ENCODE data around the gene UBE2E2. TPM values are rescaled to one million over a fixed set of nuclear protein-coding genes. Genes with fewer than 3 reads are reported as not detected.
A peak's percentile ranks its signal among the peaks of the same experiment; 100 is the strongest.

The UBE2E2 gene
- total RNA-seq, 1 experiment from 2014 or later = 38.6 TPM

DNA sequence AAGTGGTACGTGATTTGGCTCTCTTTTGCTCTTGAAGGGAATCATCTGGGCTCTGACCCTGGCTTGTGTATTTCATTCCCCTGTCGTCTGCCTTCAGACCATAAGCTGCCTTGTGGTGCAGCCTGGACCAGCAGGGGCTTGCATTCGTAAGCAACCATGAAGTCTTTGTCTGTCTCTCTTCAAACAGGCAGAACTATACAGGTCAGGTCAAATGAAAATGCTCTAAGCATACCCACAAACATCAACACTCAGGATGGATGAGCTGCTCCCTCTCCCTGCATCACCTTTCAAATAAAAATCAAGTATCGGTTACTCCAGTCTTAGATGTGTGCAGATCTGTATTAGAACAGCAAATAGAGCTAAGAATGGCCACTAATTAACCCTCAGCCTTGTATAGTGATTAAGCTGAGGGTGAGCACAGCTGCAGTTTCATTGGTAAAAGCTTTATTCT lies 334.0 kb downstream of the UBE2E2 start:
- H2AFZ ChIP-seq (ENCODE audit: low read length) = no peak overlapping the region
- no peak overlapping the region for H2BK20ac ChIP-seq (ENCODE audit: low read depth, low read length, poor library complexity, severe bottlenecking)
- no peaks in the 10 kb centered on the region for H3K79me1 ChIP-seq (ENCODE audit: insufficient read depth, low read depth, low read length, poor library complexity, severe bottlenecking)
- H3K4me2 ChIP-seq (ENCODE audit: insufficient read depth, insufficient read length, low read length) = no peak overlapping the region
- no peaks in the 10 kb centered on the region for H3K9me3 ChIP-seq (ENCODE audit: control insufficient read depth, low read depth, low read length)
- H3K9ac ChIP-seq (ENCODE audit: extremely low read depth, insufficient read length, low read length) = no peak overlapping the region
- H3K14ac ChIP-seq (ENCODE audit: insufficient read depth, low read length) = no peak overlapping the region; the same call in 1 of the 2 replicates
- H2BK5ac ChIP-seq (ENCODE audit: insufficient read length, low read length) = no peak overlapping the region
- peaks cover 6% of the 10 kb centered on the region; the same call in 1 of the 2 replicates for H3K4me1 ChIP-seq (ENCODE audit: insufficient read depth, low read length)
- no peak overlapping the region for H3K18ac ChIP-seq (ENCODE audit: insufficient read length, low read depth, low read length)
- H3K4me3 Mint-ChIP-seq = no peak overlapping the region
- no peak overlapping the region for H3K56ac ChIP-seq (ENCODE audit: insufficient read length, low read depth, low read length)
- peak; percentile 44 for DNase-seq
- no CpG with 5 or more reads among the region's 4 CpGs for WGBS (ENCODE audit: extremely low coverage, insufficient read length, low lambda C conversion rate)
- no peak overlapping the region for H4K8ac ChIP-seq (replicated peaks; ENCODE audit: insufficient read length, low read depth, low read length)
- no peaks in the 10 kb centered on the region for H3K36me3 Mint-ChIP-seq (ENCODE audit: insufficient read depth in 1 of 3, low read depth in 3 of 3)
- H3K27ac Mint-ChIP-seq = peak overlapping the region; percentile 15 to 74 (median 65); a peak in 5 of 7 replicates
- no peak overlapping the region for H2BK12ac ChIP-seq (ENCODE audit: insufficient read length, low read depth, low read length)
- no peaks in the 10 kb centered on the region for H3K23me2 ChIP-seq (ENCODE audit: insufficient read length, low read depth, low read length, poor library complexity, severe bottlenecking)
- H3K27me3 Mint-ChIP-seq (ENCODE audit: low read depth) = no peaks in the 10 kb centered on the region
- H2BK120ac ChIP-seq (ENCODE audit: low read depth, low read length, poor library complexity, severe bottlenecking) = no peak overlapping the region
- peak; percentile 22; the same call in 1 of the 3 replicates for TF ChIP-seq CTCF (conservative IDR thresholded peaks at IDR 0.05)
- no peak overlapping the region for H3K27ac ChIP-seq (ENCODE audit: insufficient read length, low read depth, low read length)
- H4K20me1 ChIP-seq (ENCODE audit: control insufficient read depth, insufficient read depth, insufficient read length) = no peaks in the 10 kb centered on the region
- H3K9me3 Mint-ChIP-seq = no peaks in the 10 kb centered on the region
- H2AK5ac ChIP-seq (ENCODE audit: insufficient read length, low read length) = no peak overlapping the region
- no peak overlapping the region for H3K4ac ChIP-seq (ENCODE audit: low read depth, low read length)
- H4K91ac ChIP-seq (ENCODE audit: insufficient read length, low read depth, low read length) = no peak overlapping the region
- no peaks in the 10 kb centered on the region for H3K79me2 ChIP-seq (ENCODE audit: insufficient read depth, low read length)
- no peak overlapping the region for H3T11ph ChIP-seq (ENCODE audit: low read length)
- H3K4me1 Mint-ChIP-seq = peaks cover 17 to 20% of the 10 kb centered on the region in 2 experiments
- H2BK15ac ChIP-seq (ENCODE audit: low read depth, low read length) = no peak overlapping the region
- H3K27me3 ChIP-seq (ENCODE audit: insufficient read depth, low read length) = no peaks in the 10 kb centered on the region
- no peak overlapping the region for H3K23ac ChIP-seq (ENCODE audit: insufficient read length, low read depth, low read length)
- no peak overlapping the region for H4K5ac ChIP-seq (ENCODE audit: insufficient read length, low read depth, low read length)

All from H9 (cell line).